SW 1271 (cell line): ENCODE results near the gene ZNF221.
"Not testable (repeated sequence)": the region's sequence is repeated elsewhere in the genome, so short reads cannot be mapped to it uniquely, and the experiment has no call there.

ENCODE experiments used
- DNase-seq, 2 experiments: peaks; one replicate each; lab custom pipeline; 2025; lab: John Stamatoyannopoulos, UW

The ZNF221 gene

GRCh38 chr19:43950834-43951645 lies at the start of gene ZNF221:
Gene ZNF221, plus strand, starts transcription at chr19:43951228. Its CDS starts 11,499 bp downstream, at chr19:43962727.
- DNase-seq, result peak; percentile 75 to 89

- peak; percentile 53 to 76 for DNase-seq
Observed at GRCh38 chr19:43901395-43902390, 49.3 kb upstream of the ZNF221 start.

GRCh38 chr19:43902399-43902798 lies 48.6 kb upstream of the ZNF221 start:
- no peak for DNase-seq

DNA sequence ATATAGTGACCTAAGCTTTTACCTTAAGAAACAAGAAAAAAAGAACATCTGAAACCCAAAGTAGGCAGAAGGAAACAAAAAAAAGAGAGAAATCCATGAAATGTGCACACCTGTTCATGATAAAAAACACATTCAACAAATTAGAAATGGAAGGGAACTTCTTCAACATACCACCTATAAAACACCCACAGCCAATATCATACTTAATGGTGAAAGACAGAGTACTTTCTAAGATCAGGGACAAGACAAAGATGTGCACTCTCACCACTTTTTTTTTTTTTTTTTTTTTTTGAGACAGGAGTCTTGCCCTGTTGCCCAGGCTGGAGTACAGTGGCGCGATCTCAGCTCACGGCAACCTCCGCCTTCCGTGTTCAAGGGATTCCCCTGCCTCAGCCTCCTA lies 45.1 kb upstream of the ZNF221 start:
- no peak for DNase-seq

DNA sequence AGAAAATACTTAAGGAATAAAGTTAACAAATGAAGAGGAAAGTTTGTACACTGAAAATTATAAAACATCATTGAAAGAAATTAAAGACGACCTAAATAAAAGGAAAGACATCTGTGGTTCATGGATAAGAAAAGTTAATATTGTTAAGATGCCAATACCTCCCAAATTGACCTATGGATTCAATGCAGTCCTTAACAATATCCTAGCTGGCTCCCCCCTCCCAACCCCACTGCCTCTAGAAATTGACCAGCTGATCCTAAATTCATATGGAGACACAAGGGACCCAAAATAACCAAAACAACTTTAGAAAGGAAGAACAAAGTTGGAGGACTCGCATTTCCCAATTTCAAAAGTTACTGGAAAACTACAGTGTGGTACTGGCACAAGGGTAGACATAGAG lies 44.3 kb upstream of the ZNF221 start:
- no peak for DNase-seq

DNA sequence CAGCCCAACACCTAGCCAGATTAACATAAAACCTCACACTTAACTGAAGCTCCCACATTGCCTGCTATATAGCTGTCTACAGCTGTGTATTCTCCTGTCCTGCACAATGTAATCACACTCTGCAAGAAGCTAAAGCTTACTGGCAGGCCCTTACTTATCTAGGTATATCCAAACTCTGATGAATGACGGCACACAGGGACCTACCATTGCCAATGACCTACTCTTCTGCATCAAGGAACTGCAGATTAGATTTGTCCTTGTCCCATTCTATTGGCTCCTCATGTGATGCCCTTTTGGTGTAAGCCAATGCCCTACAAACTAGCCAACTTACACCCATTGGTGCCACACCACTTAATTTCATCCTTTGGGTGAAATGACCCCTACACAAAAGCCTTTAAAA lies 42.4 kb upstream of the ZNF221 start:
- DNase-seq, result no peak

DNA sequence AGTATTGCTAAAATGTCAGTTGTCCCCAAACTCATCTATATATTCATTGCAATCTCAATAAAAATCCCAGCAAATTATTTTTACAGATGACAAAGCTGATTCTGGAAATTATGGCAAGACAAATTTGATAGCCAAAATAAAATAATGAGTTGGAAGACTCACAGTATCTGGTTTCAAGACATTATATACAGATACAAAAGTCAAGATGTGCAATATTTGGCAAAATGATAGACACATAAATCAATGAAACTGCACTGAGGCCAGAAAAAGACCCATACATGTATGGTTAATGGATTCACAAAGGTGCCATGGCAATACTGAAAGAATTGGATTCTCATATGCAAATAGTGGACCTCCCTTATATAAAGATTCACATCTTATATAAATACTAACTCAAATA lies 40.1 kb upstream of the ZNF221 start:
- no peak for DNase-seq

DNA sequence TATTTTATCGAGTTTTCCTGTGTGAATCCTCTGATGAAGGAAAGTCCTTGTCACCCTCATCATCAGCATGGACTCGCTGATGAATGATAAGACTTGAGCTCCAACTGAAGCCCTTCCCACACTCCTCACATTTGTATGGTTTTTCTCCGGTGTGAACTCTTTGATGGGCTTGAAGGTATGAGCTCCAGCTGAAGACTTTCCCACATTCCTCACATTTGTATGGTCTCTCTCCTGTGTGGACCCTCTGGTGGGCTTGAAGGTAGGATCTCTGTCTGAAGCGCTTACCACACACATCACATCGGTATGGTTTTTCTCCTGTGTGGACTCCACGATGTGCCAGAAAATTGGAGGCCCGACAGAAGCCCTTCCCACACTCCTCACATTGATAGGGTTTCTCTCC lies 37.6 kb upstream of the ZNF221 start:
- DNase-seq, result no peak

DNA sequence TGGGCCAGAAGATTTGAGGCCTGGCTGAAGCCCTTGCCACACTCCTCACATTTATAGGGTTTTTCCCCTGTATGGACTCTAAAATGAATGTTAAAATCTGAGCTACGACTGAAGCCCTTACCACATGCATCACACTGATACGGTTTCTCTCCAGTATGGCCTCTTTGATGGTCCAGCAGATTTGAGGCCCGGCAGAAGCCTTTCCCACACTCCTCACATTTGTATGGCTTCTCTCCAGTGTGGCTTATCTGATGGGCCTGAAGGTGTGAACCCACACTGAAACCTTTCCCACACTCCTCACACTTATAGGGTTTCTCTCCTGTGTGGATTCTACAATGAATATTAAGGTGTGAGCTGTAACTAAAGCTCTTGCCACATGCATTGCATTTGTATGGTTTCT lies 37.0 kb upstream of the ZNF221 start:
- no peak for DNase-seq

DNA sequence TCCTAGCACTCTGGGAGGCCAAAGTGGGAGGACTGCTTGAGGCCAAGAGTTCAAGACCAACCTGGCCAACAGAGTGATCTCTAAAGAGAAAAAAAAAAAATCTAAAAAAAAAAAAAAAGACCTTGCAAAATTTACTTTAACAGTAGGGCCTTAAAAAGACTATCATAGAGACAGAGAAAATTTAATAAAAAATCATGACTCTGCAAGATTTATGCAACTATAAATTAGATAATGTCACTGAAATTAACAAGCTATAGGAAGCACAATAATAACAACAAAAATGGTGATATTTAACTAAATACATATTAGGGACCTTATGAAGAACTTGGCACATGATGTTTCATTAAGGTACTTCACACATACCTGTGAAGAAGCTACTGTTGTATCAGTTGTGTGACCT lies 27.2 kb upstream of the ZNF221 start:
- DNase-seq, result no peak

GRCh38 chr19:43928820-43929219 lies 22.2 kb upstream of the ZNF221 start:
- DNase-seq, result no peak

- DNase-seq, result no peak
Observed at GRCh38 chr19:43934055-43934984, 16.7 kb upstream of the ZNF221 start.

DNA sequence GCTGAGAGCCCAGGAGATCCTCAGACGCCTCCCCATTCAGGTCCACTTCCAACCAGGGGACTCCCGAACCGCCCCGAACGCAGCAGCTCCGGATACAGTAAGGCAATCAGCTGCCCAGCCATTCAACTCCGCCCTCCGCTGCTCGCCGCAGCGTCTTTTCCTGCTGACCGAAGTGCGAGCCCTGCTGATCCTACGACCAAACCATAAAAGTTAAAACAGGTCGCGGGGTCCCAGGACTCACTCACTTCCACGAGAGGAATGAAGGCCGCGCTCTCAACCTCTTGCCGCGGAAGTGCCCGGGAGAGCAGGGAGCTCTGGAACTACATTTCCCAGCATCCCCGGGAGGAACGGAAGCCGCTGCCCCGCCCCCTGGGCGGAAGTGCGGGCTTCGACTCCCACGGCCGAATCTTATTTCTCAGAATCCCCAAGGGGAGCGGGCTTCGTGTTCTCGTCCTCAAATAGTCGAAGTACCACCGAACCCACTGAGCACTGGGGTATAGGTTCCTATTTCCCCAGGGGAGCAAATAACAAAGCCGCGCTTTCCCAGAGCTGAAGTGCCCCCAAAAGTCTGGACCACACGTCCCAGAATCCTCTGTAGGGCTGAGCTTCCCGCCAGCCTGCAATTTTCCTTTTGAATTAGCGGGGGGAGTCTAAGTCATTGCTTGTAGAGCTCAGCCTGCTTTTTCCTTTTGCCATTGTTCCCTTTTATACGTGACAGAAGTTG lies 15.9 kb upstream of the ZNF221 start, which contains the start of gene ZNF45:
Gene ZNF45, minus strand, starts transcription at position 298 of the 724 bp plus-strand sequence. CDS start 13,097 bp downstream, outside the sequence.
- peak; percentile 68 to 84 for DNase-seq

GRCh38 chr19:43936188-43936587 lies 14.8 kb upstream of the ZNF221 start:
- no peak for DNase-seq

- DNase-seq, result no peak
Observed at GRCh38 chr19:43939557-43940260, 11.3 kb upstream of the ZNF221 start.

- DNase-seq, result no peak
Observed at GRCh38 chr19:43940719-43941118, 10.3 kb upstream of the ZNF221 start.

DNA sequence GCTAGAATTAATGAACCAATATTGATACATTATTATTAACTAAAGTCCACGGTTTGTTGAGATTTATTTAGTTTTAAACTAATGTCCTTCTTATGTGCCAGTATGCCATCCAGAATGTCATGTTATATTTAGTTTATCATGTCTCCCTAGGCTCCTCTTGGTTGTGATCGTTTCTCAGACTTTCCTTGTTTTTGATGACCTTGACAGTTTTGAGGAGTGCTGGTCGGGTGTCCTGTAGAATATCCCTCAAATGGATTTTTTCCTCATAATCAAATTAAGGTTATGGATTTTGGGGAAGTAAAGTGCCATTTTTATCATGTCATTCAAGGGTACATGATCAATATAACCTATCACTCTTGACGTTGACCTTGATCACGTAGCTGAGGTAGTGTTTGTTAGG lies 9.8 kb upstream of the ZNF221 start:
- DNase-seq, result no peak

DNA sequence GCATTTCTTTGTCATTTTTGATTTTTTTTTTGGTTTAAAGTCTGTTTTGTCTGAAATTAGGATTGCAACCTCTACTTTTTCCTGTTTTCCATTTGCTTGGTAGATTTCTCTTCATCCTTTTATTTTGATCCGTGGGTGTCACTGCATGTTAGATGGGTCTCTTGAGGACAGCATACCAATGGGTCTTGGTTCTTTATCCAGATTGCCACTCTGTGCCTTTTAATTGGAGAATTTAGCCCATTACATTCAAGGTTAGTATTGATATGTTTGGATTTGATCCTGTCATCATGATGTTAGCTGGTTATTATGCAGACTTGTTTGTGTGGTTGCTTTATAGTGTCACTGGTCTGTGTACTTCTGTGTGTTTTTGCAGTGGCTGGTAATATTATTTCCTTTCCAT lies 3.6 kb upstream of the ZNF221 start:
- DNase-seq, result not testable (repeated sequence)

DNA sequence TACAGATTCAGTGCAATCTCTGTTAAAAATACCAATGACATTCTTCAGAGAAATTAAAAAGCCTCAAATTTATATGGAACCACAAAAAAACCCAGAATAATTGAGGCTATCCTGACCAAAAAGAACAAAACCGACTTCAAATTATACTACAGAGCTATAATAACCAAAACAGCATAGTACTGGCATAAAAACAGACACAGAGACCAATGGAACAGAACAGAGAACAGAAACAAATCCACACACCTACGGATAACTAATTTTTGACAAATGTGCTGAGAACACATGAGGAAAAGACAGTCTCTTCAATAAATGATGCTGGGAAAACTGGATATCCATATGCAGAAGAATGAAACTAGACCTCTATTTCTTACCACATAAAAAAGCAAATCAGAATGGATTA lies 1.2 kb upstream of the ZNF221 start:
- not testable (repeated sequence) for DNase-seq

- no peak for DNase-seq
Observed at GRCh38 chr19:43956827-43957226, 5.8 kb downstream of the ZNF221 start.
